Measurements from ENCODE around the gene B3GALT5.

- no peak for TF ChIP-seq CTCF (IDR thresholded peaks at IDR 0.05; ENCODE audit: low read length)
- TF ChIP-seq EZH2 (optimal IDR thresholded peaks at IDR 0.05; ENCODE audit: low read depth, low read length): no peak
- no peak for TF ChIP-seq EZH2phosphoT487 (IDR thresholded peaks at IDR 0.05; ENCODE audit: low read length)
Measured at GRCh38 chr21:39568361-39568760, 44.4 kb upstream of the B3GALT5 start.

Data from MM.1S (cell line).